GM18873 (cell line): Measurements from ENCODE around the gene CYTL1.
"Not testable (repeated sequence)": the region's sequence is repeated elsewhere in the genome, so short reads cannot be mapped to it uniquely, and the experiment has no call there.

ENCODE experiments used
- ATAC-seq: cut with Tn5 transposase; IDR thresholded peaks from one replicate; pipeline ENCODE4 v1.9.1; 2021; ENCODE audit warnings: mild to moderate bottlenecking, moderate library complexity, moderate number of reproducible peaks; ENCODE audit not compliant: unreplicated experiment, low FRiP score

Gene CYTL1

GRCh38 chr4:5003918-5004317 lies 15.3 kb downstream of the CYTL1 start:
- no peak for ATAC-seq

- ATAC-seq = no peak
Measured at GRCh38 chr4:5003372-5003857, 15.8 kb downstream of the CYTL1 start.

- not testable (repeated sequence) for ATAC-seq
Measured at GRCh38 chr4:5001641-5002040, 17.6 kb downstream of the CYTL1 start.

GRCh38 chr4:4996935-4997334 lies 22.3 kb downstream of the CYTL1 start:
- not testable (repeated sequence) for ATAC-seq

- ATAC-seq = no peak
Measured at GRCh38 chr4:4995908-4996265, 23.4 kb downstream of the CYTL1 start.

- ATAC-seq = no peak
Measured at GRCh38 chr4:4995103-4995907, 24.0 kb downstream of the CYTL1 start.

- ATAC-seq = no peak
Measured at GRCh38 chr4:4994312-4995097, 24.8 kb downstream of the CYTL1 start.

- no peak for ATAC-seq
Measured at GRCh38 chr4:4992833-4993232, 26.4 kb downstream of the CYTL1 start.

- ATAC-seq = no peak
Measured at GRCh38 chr4:4991541-4992099, 27.6 kb downstream of the CYTL1 start.

- ATAC-seq = no peak
Measured at GRCh38 chr4:4990857-4991540, 28.3 kb downstream of the CYTL1 start.

GRCh38 chr4:4990329-4990728 lies 28.9 kb downstream of the CYTL1 start:
- ATAC-seq = no peak

- no peak for ATAC-seq
Measured at GRCh38 chr4:4989083-4989622, 30.1 kb downstream of the CYTL1 start.

GRCh38 chr4:4987656-4988055 lies 31.6 kb downstream of the CYTL1 start:
- no peak for ATAC-seq

GRCh38 chr4:4986841-4987240 lies 32.4 kb downstream of the CYTL1 start:
- no peak for ATAC-seq

GRCh38 chr4:4985844-4986243 lies 33.4 kb downstream of the CYTL1 start:
- no peak for ATAC-seq

GRCh38 chr4:4985036-4985435 lies 34.2 kb downstream of the CYTL1 start:
- ATAC-seq = no peak

GRCh38 chr4:4984186-4984585 lies 35.1 kb downstream of the CYTL1 start:
- ATAC-seq = no peak

GRCh38 chr4:4981827-4982226 lies 37.4 kb downstream of the CYTL1 start:
- no peak for ATAC-seq

- ATAC-seq = no peak
Measured at GRCh38 chr4:4981427-4981826, 37.8 kb downstream of the CYTL1 start.

GRCh38 chr4:4980621-4981230 lies 38.5 kb downstream of the CYTL1 start:
- no peak for ATAC-seq
